Thyroid gland (tissue), 4 donors: ENCODE results near the gene DIP2C. TPM values are rescaled to one million over a fixed set of nuclear protein-coding genes. Genes with fewer than 3 reads are reported as not detected.

Experiments used
- DNase-seq, 2 donors: peaks; one replicate each; pipeline ENCODE4 v3.0.0-alpha.2; 2019
- H3K27ac ChIP-seq, 3 donors: fragments of 200-600 bp; sonication (generic); 1 replicate in 2 of 3; 2 replicates in 1 of 3; pipeline ENCODE4 v1.5.1; 2016 to 2019; ENCODE audit warnings: mild to moderate bottlenecking in 1 of 3, moderate library complexity in 1 of 3
- H3K27me3 ChIP-seq: fragments of 200-600 bp; sonication (generic); one replicate; pipeline ENCODE4 v1.5.1; 2019
- H3K36me3 ChIP-seq, 2 donors: fragments of 200-600 bp; sonication (generic); one replicate each; pipeline ENCODE4 v1.5.1; 2016 to 2019
- H3K4me1 ChIP-seq, 2 donors: fragments of 200-600 bp; sonication (generic); one replicate each; pipeline ENCODE4 v1.5.1; 2017 to 2019
- H3K4me3 ChIP-seq, 3 donors: fragments of 200-600 bp; sonication (generic); replicated peaks in 1 of 3; 1 replicate in 2 of 3; 2 replicates in 1 of 3; pipeline ENCODE4 v1.5.1; 2016; ENCODE audit warnings: mild to moderate bottlenecking in 1 of 3
- H3K9me3 ChIP-seq: fragments of 200-600 bp; sonication (generic); one replicate; pipeline ENCODE4 v1.5.1; 2017
- POLR2A ChIP-seq, 2 donors: fragments of 450-650 bp; IDR thresholded peaks; one replicate each; pipeline ENCODE4 v1.6.1; 2017; ENCODE audit warnings: antibody characterized with exemption in 2 of 2, mild to moderate bottlenecking in 2 of 2, moderate library complexity in 1 of 2
- WGBS, 2 donors: methylation state at CpG; one replicate each; pipeline ENCODE4 v1.1.5; 2017; 5-methylcytosine and 5-hydroxymethylcytosine counted together
- intact Hi-C: fragments of 100-400 bp; cut with DNase I; formaldehyde crosslinking; loops from one replicate; pipeline ENCODE4 v1.15.1; 2023
- total RNA-seq, 4 donors: library from RNA; depleted of rRNA; stranded (reverse); fragments of >200 nt; gene quantifications; one replicate each; pipeline ENCODE4 v1.2.3, GENCODE V29; 2016
- TF ChIP-seq, protein P1 (sequence below), 6 experiments: fragments of 200-600 bp in 3 of 6; fragments of 450-650 bp in 3 of 6; sonication (generic) in 3 of 6; IDR thresholded peaks; one replicate each; pipeline ENCODE4 v1.5.1; 2016 to 2019; ENCODE audit warnings: antibody characterized with exemption in 6 of 6, mild to moderate bottlenecking in 2 of 6, inconsistent platforms in 1 of 6, moderate library complexity in 1 of 6

DIP2C gene
- total RNA-seq, 4 donors from 2014 or later: 11.4 to 14.6 (median 12.3) TPM

DNA sequence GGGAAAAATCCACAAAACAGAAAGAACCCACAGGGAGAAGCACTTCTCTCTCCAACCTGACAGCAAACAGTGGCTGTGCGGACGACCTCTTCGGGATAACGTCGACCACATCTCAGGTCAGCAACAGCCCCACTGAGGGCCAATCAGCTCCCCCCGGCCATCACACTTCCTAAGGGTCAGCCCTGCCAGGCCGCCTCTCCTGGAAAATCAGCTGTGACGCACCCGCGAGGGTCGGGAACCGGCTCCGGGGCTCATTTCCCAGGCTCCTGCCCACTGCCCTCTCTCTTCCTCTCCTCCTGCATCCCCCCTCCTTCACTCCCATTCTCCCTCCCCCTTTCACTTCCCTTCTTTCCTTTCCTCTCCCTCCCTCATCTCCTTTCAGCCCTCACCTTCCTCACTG, 118.3 kb downstream of the DIP2C start:
- DNase-seq: no peak
- TF ChIP-seq, protein P1, sequence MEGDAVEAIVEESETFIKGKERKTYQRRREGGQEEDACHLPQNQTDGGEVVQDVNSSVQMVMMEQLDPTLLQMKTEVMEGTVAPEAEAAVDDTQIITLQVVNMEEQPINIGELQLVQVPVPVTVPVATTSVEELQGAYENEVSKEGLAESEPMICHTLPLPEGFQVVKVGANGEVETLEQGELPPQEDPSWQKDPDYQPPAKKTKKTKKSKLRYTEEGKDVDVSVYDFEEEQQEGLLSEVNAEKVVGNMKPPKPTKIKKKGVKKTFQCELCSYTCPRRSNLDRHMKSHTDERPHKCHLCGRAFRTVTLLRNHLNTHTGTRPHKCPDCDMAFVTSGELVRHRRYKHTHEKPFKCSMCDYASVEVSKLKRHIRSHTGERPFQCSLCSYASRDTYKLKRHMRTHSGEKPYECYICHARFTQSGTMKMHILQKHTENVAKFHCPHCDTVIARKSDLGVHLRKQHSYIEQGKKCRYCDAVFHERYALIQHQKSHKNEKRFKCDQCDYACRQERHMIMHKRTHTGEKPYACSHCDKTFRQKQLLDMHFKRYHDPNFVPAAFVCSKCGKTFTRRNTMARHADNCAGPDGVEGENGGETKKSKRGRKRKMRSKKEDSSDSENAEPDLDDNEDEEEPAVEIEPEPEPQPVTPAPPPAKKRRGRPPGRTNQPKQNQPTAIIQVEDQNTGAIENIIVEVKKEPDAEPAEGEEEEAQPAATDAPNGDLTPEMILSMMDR (IDR thresholded peaks at IDR 0.05): no peak
- no peak for TF ChIP-seq POLR2A (IDR thresholded peaks at IDR 0.05)
- H3K36me3 ChIP-seq: no peaks in the 10 kb centered on the region
- no peaks in the 10 kb centered on the region for H3K9me3 ChIP-seq
- no peak overlapping the region for H3K27ac ChIP-seq
- intact Hi-C loops: no loop called here
- no peaks in the 10 kb centered on the region for H3K27me3 ChIP-seq
- H3K4me3 ChIP-seq: no peak overlapping the region
- 81 to 85% methylated on average over 13 of the region's 13 CpGs for WGBS, 2 donors
- peaks cover 8 to 10% of the 10 kb centered on the region in 2 donors for H3K4me1 ChIP-seq

- 92 to 95% methylated on average over 20 of the region's 20 CpGs for WGBS, 2 donors
- no peaks in the 10 kb centered on the region for H3K27me3 ChIP-seq
- peaks cover 3 to 5% of the 10 kb centered on the region in 2 donors for H3K4me1 ChIP-seq
- no peak overlapping the region for H3K27ac ChIP-seq
- H3K9me3 ChIP-seq: no peaks in the 10 kb centered on the region
- H3K4me3 ChIP-seq: no peak overlapping the region
- no peak for DNase-seq
- intact Hi-C loops: no loop called here
- no peaks in the 10 kb centered on the region for H3K36me3 ChIP-seq
- no peak for TF ChIP-seq POLR2A (IDR thresholded peaks at IDR 0.05)
- TF ChIP-seq, protein P1 (IDR thresholded peaks at IDR 0.05): no peak
Measured at GRCh38 chr10:570628-571163, 118.8 kb downstream of the DIP2C start.

DNA sequence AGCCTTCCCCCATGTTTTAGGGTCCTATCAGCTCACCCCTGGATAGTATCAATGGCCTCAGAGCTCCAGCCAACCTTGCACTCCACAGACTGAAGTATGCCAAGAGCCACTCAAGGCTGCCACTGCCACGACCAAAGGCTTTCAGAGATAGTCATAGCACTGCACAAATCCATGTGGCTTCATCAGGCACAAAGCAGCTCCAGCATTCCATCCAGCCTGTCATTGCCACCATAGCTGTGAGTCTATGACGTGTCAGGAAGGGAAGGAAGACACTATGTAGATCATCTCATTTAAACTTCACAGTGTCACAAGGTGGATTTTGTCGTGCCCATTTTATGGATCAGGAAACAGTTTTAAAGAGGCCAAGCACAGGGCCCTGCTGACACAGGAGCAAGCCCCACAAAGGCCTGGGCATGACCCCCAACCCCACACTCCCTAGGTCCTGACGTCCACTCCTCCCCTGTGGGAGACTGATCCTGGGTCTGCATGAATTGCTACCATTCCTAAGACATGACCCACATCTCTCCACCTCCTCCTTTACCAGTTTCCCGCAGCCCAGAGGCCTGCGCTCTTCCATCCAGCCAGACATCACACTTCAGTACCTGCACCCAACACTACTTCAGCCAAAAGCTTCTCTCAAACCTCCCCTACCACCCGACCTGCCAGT, 119.4 kb downstream of the DIP2C start:
- intact Hi-C loops: no loop called here
- H3K4me3 ChIP-seq: no peak overlapping the region
- no peaks in the 10 kb centered on the region for H3K27me3 ChIP-seq
- no peak overlapping the region for H3K27ac ChIP-seq
- no peaks in the 10 kb centered on the region for H3K4me1 ChIP-seq
- 94 to 98% methylated on average over 7 of the region's 7 CpGs for WGBS, 2 donors
- TF ChIP-seq POLR2A (IDR thresholded peaks at IDR 0.05): no peak
- TF ChIP-seq, protein P1 (IDR thresholded peaks at IDR 0.05): no peak
- no peaks in the 10 kb centered on the region for H3K36me3 ChIP-seq
- no peaks in the 10 kb centered on the region for H3K9me3 ChIP-seq
- no peak for DNase-seq

DNA sequence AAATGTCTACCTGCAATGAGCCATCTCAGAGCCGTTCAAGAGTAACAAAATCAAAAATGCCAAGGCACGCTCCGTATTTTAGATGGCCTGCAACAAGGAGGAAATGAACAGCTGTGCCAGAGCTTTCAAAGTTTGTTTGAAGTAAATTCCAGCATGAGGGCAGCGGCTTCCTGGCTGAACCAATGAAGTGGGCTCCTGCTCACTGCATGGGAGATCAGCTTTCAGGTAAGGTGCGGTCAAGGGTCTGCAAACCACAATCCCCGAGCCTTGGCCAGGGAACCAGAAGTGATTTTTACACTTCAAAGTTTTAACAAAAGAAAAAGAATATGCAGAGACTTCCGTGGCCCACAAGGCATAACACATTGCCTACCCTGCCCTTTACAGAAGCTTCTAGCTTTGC, 120.6 kb downstream of the DIP2C start:
- Histone ChIP-seq H3K9me3 (no peaks in the 10 kb centered on the region), H3K36me3 (no peaks in the 10 kb centered on the region), H3K27ac (no peak overlapping the region), H3K4me1 (no peaks in the 10 kb centered on the region), H3K4me3 (no peak overlapping the region), H3K27me3 (no peaks in the 10 kb centered on the region)
- 96 to 97% methylated on average over 7 of the region's 7 CpGs for WGBS, 2 donors
- TF ChIP-seq POLR2A (IDR thresholded peaks at IDR 0.05): no peak
- TF ChIP-seq, protein P1 (IDR thresholded peaks at IDR 0.05): no peak
- DNase-seq: no peak
- intact Hi-C loops: no loop called here

DNA sequence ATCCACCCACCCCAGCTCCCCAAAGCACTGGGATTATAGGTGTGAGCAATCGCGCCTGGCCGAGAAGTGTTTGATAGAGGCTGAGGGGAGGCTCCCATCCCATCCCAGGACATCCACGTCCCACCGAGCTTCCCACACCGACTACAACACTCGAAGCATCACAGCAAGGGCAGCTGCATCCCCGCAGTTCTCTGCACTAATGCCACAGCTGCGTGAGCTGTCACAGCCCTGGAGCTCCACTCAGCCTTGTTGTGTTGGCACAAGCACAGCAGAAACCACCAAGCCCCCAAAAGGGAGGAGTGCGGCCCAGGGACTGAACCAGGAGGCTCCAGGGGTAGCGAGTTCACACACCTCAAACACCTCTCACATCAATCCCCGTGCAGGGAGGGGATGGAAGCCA, 121.6 kb downstream of the DIP2C start:
- H3K27ac ChIP-seq: no peak overlapping the region
- DNase-seq: no peak
- no peaks in the 10 kb centered on the region for H3K4me1 ChIP-seq
- no peak overlapping the region for H3K4me3 ChIP-seq
- intact Hi-C loops: no loop called here
- WGBS, 2 donors: 89 to 93% methylated on average over 9 to 12 of the region's 12 CpGs
- no peaks in the 10 kb centered on the region for H3K36me3 ChIP-seq
- TF ChIP-seq POLR2A (IDR thresholded peaks at IDR 0.05): no peak
- TF ChIP-seq, protein P1 (IDR thresholded peaks at IDR 0.05): no peak
- H3K27me3 ChIP-seq: no peaks in the 10 kb centered on the region
- H3K9me3 ChIP-seq: no peaks in the 10 kb centered on the region
